GM12864 (cell line): ENCODE measurements around the gene LRRC4C.

Experiments
- DNase-seq: peaks from one replicate; pipeline ENCODE4 v3.0.0-alpha.2; 2011; ENCODE audit warnings: low read depth
- H3K4me3 ChIP-seq: 2 replicates; pipeline ENCODE4 v1.5.1; 2011; ENCODE audit warnings: mild to moderate bottlenecking, low read depth, low read length, control low read depth
- CTCF ChIP-seq: IDR thresholded peaks from 2 replicates; pipeline ENCODE4 v1.5.1; 2011; ENCODE audit warnings: low read depth, mild to moderate bottlenecking, moderate library complexity, low read length, control low read depth, inconsistent platforms; ENCODE audit errors: missing control alignments

Gene LRRC4C

DNA sequence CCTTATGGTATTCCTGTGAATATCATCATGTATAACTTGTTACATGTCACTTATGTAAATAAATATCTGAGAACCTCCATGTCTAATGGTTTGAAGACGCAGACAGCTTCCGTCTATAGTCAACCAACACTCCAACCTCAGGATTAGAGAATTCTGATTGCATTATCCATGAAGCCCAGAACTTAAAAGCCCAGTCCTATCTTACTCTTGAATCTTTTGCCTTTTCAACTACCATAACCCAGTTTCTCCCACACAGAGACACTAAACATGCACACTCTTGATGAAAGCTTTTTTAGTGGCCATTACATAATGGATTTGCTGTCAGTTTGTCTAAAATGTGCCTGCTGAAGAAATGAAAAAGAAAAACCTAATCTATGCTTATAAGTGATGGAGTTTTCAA, 1219.2 kb downstream of the LRRC4C start:
- TF ChIP-seq CTCF, result no peak
- no peak for DNase-seq
- H3K4me3 ChIP-seq, result no peak overlapping the region

GRCh38 chr11:40236526-40236925, 1222.9 kb downstream of the LRRC4C start:
- TF ChIP-seq CTCF, result no peak
- no peak for DNase-seq

GRCh38 chr11:40235841-40236240, 1223.6 kb downstream of the LRRC4C start:
- no peak for TF ChIP-seq CTCF
- no peak overlapping the region for H3K4me3 ChIP-seq
- no peak for DNase-seq

More at GRCh38 chr11:40236526-40236925, 1222.9 kb downstream of the LRRC4C start:
- no peak overlapping the region for H3K4me3 ChIP-seq

- no peak for TF ChIP-seq CTCF
- H3K4me3 ChIP-seq, result no peak overlapping the region
- DNase-seq, result no peak
Observed at GRCh38 chr11:40230821-40231220, 1228.6 kb downstream of the LRRC4C start.

DNA sequence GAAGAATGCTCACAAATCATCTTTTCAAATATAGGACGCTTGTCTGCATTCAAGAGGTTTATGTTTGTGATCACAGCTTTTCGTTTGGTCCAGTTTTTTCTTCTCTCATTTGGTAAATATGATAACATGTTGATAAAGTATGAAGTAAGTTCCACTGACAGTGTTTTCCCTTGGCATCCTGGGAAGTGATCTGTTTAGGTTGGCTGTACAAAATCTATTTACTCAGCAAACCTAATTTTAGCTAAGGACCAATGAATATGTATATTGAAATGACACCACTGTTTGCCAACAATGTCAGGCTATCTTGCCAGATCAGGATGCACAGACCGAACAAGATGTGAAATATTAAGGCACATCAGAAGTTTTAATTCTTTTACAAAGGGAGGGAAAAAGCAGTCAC, 1230.8 kb downstream of the LRRC4C start:
- H3K4me3 ChIP-seq, result no peak overlapping the region
- no peak for DNase-seq
- no peak for TF ChIP-seq CTCF

DNA sequence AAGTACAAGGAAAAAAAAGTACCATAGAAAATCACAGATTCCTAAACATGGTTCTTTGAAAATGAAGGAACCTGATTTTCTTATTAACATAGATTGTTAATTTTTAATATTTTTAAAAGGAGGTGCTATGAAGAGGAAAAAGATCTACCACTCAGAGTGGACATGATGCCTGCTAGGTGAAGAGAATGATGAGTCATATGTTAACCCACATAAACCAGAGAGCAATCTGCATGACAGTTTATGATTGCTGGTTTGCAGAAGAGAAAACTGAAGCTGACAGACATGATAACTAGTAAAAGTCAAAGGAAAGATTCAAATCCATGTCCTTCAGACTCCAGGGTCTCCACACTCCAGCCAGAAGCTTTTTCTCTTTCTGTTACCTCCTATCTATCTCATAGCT, 1231.7 kb downstream of the LRRC4C start:
- H3K4me3 ChIP-seq, result no peak overlapping the region
- DNase-seq, result no peak
- TF ChIP-seq CTCF, result no peak

GRCh38 chr11:40226654-40227053, 1232.8 kb downstream of the LRRC4C start:
- TF ChIP-seq CTCF, result no peak
- H3K4me3 ChIP-seq, result no peak overlapping the region
- no peak for DNase-seq
